HG03066 (cell line): ENCODE results near the gene SLC22A12.

Experiments used
- ATAC-seq: cut with Tn5 transposase; IDR thresholded peaks from one replicate; pipeline ENCODE4 v1.9.1; 2021; ENCODE audit warnings: low read depth; ENCODE audit not compliant: unreplicated experiment

SLC22A12 gene

GRCh38 chr11:64602466-64603070 lies 11.5 kb downstream of the SLC22A12 start:
- ATAC-seq = no peak

GRCh38 chr11:64603411-64604110 lies 12.5 kb downstream of the SLC22A12 start:
- ATAC-seq = no peak

- no peak for ATAC-seq
These were observed 13.6 kb downstream of the SLC22A12 start for GRCh38 chr11:64604458-64605243.

- ATAC-seq = no peak
These were observed 14.2 kb downstream of the SLC22A12 start for GRCh38 chr11:64605244-64605560.

- no peak for ATAC-seq
These were observed 14.9 kb downstream of the SLC22A12 start for GRCh38 chr11:64605656-64606585.

GRCh38 chr11:64606796-64607380 lies 15.9 kb downstream of the SLC22A12 start:
- no peak for ATAC-seq

- no peak for ATAC-seq
These were observed 16.5 kb downstream of the SLC22A12 start for GRCh38 chr11:64607381-64607985.

- ATAC-seq = no peak
These were observed 17.0 kb downstream of the SLC22A12 start for GRCh38 chr11:64608046-64608445.

- ATAC-seq = no peak
These were observed 17.6 kb downstream of the SLC22A12 start for GRCh38 chr11:64608636-64609035.

GRCh38 chr11:64609436-64610047 lies 18.5 kb downstream of the SLC22A12 start:
- no peak for ATAC-seq

- ATAC-seq = no peak
These were observed 19.6 kb downstream of the SLC22A12 start for GRCh38 chr11:64610596-64610995.

- no peak for ATAC-seq
These were observed 20.2 kb downstream of the SLC22A12 start for GRCh38 chr11:64611176-64611575.

GRCh38 chr11:64611869-64612646 lies 21.0 kb downstream of the SLC22A12 start:
- ATAC-seq = no peak

- ATAC-seq = no peak
These were observed 22.6 kb downstream of the SLC22A12 start for GRCh38 chr11:64613648-64614047.

- no peak for ATAC-seq
These were observed 23.9 kb downstream of the SLC22A12 start for GRCh38 chr11:64614917-64615316.

- no peak for ATAC-seq
These were observed 25.8 kb downstream of the SLC22A12 start for GRCh38 chr11:64616817-64617216.

GRCh38 chr11:64619196-64619595 lies 28.2 kb downstream of the SLC22A12 start:
- no peak for ATAC-seq

- no peak for ATAC-seq
These were observed 28.9 kb downstream of the SLC22A12 start for GRCh38 chr11:64619811-64620380.
